Measurements from ENCODE around the gene TTC4.

The TTC4 gene

DNA sequence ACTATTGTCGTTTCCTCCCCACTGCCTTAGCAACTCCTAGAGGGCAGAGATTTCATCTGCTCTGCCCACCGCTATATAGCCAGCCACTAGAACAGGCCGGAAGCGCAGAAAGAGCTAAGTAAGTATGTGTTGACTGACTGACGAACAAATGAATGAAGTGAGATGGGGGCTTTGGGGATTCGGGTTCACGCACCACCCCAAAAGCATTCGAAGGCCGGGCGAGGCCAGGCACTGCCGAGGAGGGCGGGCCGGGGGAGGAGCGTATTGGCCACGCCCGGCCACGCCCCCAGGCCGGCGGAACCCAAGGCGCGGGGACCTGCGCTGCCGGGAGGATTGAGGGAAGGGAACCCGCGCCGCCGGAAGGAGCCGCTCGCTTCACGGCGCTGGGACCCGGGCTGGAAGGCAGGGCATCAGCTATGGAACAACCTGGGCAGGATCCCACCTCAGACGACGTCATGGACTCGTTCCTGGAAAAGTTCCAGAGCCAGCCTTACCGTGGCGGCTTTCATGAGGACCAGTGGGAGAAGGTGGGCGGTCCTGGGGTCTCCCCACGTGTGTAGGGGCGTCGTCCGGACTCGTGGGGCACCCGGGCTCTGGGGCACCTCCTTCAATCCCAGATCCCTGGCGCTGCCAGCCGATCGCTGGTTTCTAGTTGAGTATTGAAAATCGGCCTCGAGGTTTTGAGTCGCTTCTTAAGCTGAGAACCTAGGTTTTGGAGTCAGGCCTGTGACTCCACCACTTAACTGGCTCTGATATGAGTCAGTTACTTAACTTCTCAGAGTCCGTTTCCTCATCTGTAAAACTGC lies at the start of gene TTC4:
Gene TTC4 (plus strand): TSS at position 369 of the 806 bp plus-strand sequence. CDS start 48 bp downstream, at position 417.
- DNase-seq: peak; percentile 90

- DNase-seq: no peak
These were observed 49.3 kb upstream of the TTC4 start for GRCh38 chr1:54666333-54666732.

GRCh38 chr1:54667797-54668196 lies 47.9 kb upstream of the TTC4 start:
- no peak for DNase-seq

DNA sequence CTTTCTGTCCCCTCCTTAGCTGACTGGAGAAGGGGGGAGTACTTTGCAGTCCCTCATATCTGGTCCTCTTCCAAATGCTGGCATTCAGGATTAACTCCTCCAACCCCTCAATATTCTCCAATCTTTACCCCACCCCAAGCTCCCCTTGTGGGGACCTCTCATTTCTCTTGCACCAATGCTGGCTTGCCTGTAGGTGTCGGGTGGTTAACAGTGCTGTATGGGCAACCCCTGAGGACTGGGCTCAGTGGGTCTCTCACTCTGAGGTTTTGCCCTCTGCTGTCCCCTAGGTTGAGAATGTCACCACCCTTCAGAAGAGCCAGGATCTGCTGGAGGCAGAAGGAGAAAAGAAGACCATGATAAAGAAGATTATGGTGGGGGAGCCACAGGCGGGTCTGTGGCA lies 47.1 kb upstream of the TTC4 start:
- no peak for DNase-seq

GRCh38 chr1:54671985-54672608 lies 43.6 kb upstream of the TTC4 start:
- DNase-seq: peak; percentile 67

DNA sequence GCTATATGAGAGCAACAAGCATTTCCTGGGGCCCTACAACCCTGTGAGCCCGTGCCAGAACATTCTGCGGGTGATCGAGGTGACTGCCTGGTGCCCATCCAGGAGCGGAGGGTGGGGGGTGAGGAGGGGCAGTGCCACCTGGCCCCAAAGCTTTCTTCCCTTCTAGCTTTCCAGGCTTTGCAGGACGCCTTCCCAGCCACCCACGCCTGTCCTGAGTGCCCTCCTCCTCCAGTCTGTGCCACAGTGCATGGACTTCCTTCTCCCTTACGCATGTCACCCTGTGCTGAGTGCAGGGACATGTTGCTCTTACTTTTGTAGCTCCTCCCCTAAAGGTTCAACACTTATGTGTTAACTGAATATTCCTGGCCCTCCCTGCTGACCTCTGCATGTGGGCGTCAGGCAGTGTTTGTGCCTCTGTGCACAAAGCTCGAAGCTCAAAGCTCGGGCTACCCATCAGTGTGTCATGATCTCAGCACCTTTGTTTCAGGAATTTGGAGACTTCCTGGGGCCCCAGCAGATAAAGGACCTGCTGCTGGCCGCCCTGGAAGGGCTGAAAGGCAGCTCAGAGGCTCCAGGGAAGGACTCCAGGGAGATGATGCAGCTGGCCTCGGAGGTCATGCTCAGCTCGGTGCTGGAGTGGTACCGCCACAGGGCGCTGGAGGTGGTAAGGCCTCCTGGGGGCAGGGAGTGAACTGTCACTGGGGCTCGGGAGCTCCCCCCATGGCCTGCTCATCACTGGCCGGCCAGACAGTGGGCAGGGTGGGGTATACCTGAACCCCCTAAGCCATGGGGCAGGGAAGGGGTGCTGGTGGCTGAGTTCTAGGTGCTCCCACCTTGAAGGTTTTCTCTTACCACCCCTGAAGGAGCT lies 36.7 kb upstream of the TTC4 start:
- no peak for DNase-seq

DNA sequence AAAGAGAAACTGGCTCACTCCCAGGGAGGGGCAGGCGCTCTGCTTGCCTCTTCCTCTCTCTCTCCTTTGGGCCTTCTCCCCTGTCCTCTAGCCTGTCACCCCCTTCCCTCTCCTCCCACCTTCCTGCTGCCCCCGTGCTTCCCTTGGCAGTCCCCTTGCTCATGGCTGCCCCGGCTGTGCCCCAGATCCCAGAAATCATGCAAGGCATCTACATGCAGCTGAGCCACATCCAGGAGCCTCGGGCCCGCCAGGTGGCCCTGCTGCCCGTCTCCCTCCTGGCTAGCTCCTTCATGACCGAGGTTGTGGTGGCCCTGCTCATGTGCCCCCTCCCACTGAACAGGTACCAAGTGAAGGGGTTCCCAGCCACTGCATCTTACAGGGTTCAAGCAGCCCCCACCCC lies 36.0 kb upstream of the TTC4 start:
- DNase-seq: no peak

GRCh38 chr1:54680387-54680786 lies 35.3 kb upstream of the TTC4 start:
- no peak for DNase-seq

GRCh38 chr1:54681358-54681757 lies 34.3 kb upstream of the TTC4 start:
- DNase-seq: no peak

DNA sequence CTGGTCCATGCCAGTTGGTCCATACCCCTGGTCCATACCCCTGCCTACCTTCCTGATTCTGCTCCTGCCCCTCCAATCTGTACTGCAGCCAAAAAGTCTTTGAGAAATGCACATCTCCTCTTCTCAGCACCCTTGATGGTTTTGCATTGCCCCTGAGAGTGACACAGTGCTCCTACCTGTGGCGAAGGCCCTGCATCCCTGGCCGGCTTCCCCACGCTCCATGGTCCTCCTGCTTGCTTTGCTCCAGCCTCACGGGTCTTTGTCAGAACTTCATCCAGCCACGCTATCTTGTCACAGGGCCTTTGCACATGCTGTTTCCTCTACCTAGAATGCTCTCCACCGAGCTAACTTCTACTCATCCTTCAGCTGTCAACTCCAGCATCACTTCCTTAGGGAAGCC lies 32.2 kb upstream of the TTC4 start:
- no peak for DNase-seq

DNA sequence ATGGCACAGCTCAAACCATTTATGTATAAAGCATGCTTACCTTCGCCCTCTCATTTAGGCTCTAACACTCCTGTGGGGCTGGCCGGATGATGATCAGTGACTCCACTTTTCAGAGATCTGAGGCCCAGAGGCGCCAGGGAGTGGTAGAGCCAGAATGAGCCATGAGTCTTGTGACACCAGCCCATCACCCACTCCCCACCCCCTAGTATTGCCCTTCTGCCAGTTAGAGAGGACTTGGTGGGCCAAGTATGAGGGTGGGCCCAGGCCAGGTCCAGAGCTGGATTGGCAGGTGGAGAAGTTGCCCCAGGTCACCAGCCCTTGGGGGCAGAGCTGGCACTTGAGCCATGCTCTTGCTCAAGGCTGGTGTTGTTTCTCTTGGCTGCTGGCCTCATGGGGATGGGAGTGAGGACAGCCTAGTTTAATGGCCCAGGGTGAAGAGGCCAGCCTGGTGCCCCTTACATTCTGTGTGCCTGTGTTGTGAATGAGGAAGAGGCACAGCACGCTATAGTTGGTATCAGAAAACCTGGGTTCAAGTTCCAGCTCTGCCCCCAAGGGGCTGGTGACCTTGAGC lies 30.2 kb upstream of the TTC4 start:
- no peak for DNase-seq

GRCh38 chr1:54686155-54686554 lies 29.5 kb upstream of the TTC4 start:
- DNase-seq: no peak

- DNase-seq: no peak
These were observed 20.9 kb upstream of the TTC4 start for GRCh38 chr1:54694771-54695170.

DNA sequence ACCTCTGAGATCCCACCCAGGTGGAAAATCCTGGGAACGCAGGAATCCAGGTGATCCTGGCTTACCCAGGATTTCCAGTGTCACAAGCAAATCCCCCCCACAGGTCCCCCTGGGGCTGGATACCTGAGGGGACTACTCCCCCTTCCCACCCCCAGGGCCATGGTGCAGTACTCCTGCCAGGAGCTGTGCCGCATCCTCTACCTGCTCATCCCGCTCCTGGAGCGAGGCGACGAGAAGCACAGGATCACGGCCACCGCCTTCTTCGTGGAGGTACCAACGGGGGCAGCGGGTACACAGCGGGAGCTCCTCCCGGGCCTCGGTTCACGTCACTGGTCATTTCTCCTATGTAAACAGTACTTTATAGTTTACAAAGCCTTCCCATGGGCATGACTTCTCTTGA lies 20.4 kb upstream of the TTC4 start:
- no peak for DNase-seq

- DNase-seq: no peak
These were observed 19.9 kb upstream of the TTC4 start for GRCh38 chr1:54695764-54696163.

GRCh38 chr1:54696262-54696661 lies 19.4 kb upstream of the TTC4 start:
- no peak for DNase-seq

GRCh38 chr1:54697896-54698295 lies 17.8 kb upstream of the TTC4 start:
- DNase-seq: no peak

DNA sequence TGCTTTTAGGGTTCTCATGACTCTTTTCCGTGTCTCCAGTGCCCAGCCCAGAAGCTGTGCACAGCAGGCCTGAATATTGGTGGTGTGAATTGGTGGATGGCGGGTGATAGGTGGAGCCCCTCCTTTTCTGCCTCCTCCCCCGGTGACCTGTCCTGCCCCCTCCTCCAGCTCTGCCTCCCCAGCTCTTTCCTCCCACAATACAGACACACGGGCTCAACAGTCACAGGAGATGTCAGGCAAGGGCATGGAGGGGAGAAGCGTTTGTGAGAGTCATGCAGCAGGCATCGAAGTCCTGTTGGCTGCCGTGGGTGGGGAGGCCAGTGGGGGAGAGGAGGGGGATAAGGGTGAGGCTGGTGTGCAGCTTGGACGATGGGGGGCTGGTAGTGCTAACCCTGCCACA lies 17.3 kb upstream of the TTC4 start:
- DNase-seq: no peak

GRCh38 chr1:54699936-54700525 lies 15.6 kb upstream of the TTC4 start:
- no peak for DNase-seq

DNA sequence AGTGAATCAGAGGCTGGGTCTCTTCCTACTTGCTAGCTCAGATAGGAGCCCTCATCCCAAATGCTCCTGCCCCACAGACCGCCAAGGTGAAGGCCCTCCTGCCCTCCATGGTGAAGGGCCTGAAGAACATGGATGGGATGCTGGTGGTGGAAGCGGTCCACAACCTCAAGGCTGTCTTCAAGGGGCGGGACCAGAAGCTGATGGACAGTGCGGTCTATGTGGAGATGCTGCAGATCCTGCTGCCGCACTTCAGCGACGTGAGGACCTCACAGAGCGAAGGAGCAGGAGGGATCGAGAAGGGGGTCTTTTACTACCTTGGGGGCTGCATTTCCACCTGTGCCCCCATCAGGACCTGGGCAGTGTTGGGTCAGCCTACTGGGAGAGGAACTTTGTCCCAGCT lies 14.6 kb upstream of the TTC4 start:
- no peak for DNase-seq

- DNase-seq: no peak
These were observed 13.7 kb upstream of the TTC4 start for GRCh38 chr1:54701996-54702395.

- no peak for DNase-seq
These were observed 12.2 kb upstream of the TTC4 start for GRCh38 chr1:54703471-54703870.

DNA sequence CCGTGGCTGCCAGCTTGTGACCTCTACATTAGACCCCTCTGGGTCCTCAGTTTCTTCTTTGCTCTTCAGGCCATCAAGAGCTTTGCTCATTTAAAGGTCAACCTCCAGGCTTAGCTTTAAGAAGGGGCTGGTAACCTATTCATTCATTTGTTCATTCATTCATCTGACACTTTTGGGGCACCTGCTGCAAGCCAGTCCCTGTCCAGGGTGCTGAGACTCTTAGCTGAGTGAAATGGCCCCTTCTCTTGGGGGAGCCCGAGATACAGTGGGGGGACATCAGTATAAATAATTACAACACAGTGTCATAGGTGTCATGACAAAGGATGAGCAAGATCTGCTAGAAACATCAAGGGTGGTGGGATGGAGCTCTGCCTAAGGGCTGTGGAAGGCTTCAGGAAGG lies 10.5 kb upstream of the TTC4 start:
- DNase-seq: no peak

Data from OCI-M1 (cell line).